ENCODE data around the gene GAN.

DNA sequence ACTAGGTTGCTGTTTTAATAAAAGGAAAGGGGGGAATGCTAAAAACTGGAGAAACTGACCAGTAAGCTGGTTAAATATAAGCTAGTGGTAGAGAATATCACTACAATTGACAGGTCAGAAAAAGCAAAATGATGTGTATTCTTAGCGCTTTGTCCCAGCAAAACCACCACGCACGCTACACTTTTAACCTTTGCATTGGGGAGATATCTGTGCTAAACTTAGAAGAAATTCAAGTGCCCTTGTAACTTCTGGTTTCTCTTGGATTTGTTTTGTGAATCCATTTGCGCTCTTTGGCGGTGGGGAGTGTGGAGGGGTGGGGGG lies 1.4 kb downstream of the GAN start:
- TF ChIP-seq KLF1 (tag by site-specific recombination; IDR thresholded peaks at IDR 0.05): no peak
- TF ChIP-seq, protein P1, sequence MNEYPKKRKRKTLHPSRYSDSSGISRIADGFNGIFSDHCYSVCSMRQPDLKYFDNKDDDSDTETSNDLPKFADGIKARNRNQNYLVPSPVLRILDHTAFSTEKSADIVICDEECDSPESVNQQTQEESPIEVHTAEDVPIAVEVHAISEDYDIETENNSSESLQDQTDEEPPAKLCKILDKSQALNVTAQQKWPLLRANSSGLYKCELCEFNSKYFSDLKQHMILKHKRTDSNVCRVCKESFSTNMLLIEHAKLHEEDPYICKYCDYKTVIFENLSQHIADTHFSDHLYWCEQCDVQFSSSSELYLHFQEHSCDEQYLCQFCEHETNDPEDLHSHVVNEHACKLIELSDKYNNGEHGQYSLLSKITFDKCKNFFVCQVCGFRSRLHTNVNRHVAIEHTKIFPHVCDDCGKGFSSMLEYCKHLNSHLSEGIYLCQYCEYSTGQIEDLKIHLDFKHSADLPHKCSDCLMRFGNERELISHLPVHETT (tag by site-specific recombination; IDR thresholded peaks at IDR 0.05): no peak
- no peak for TF ChIP-seq ZNF274 (IDR thresholded peaks at IDR 0.05; ENCODE audit: low read length)
- TF ChIP-seq ZNF274 (tag by site-specific recombination; IDR thresholded peaks at IDR 0.05; ENCODE audit: borderline replicate concordance): no peak
- TF ChIP-seq, protein P2, sequence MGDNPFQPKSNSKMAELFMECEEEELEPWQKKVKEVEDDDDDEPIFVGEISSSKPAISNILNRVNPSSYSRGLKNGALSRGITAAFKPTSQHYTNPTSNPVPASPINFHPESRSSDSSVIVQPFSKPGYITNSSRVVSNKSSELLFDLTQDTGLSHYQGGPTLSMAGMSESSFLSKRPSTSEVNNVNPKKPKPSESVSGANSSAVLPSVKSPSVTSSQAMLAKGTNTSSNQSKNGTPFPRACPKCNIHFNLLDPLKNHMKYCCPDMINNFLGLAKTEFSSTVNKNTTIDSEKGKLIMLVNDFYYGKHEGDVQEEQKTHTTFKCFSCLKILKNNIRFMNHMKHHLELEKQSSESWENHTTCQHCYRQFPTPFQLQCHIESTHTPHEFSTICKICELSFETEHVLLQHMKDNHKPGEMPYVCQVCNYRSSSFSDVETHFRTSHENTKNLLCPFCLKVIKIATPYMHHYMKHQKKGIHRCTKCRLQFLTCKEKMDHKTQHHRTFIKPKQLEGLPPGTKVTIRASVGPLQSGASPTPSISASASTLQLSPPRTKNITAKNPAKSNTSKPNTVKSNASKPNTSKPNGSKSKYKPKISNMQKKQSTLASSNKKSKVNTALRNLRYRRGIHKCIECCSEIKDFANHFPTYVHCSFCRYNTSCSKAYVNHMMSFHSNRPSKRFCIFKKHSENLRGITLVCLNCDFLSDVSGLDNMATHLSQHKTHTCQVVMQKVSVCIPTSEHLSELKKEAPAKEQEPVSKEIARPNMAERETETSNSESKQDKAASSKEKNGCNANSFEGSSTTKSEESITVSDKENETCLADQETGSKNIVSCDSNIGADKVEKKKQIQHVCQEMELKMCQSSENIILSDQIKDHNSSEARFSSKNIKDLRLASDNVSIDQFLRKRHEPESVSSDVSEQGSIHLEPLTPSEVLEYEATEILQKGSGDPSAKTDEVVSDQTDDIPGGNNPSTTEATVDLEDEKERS (tag by site-specific recombination; IDR thresholded peaks at IDR 0.05): no peak
